IMR-90 (cell line): Measurements from ENCODE around the gene SCAANT1. TPM values are rescaled to one million over a fixed set of nuclear protein-coding genes. Genes with fewer than 3 reads are reported as not detected.

Source experiments
- ATAC-seq: fragments of 200-7000 bp; cut with Tn5 transposase; 2 replicates; pipeline ENCODE4 v1.9.1; 2020; ENCODE audit warnings: low read depth, mild to moderate bottlenecking, moderate library complexity
- BruUV-seq: library from RNA; stranded (reverse); fragments of 400-500 nt; replicated peaks from 2 replicates; lab custom pipeline; 2021; lab: Mats Ljungman, UMichigan
- CTCF ChIA-PET: fragments of 300-600 bp; formaldehyde crosslinking; extraction: SDS; loops from one replicate; lab custom pipeline; 2021; ENCODE audit warnings: antibody characterized with exemption; lab: Yijun Ruan, JAX
- POLR2A ChIA-PET: fragments of 300-600 bp; sonication (Branson Sonifier 250); formaldehyde crosslinking; loops from one replicate; lab custom pipeline; 2022; ENCODE audit warnings: antibody characterized with exemption; ENCODE audit not compliant: unreplicated experiment; lab: Charles Lee
- DNase-seq: peaks from one replicate; pipeline ENCODE4 v3.0.0; 2013
- H2AFZ ChIP-seq: replicated peaks from 2 replicates; pipeline ENCODE3; 2013; ENCODE audit warnings: low read length, mild to moderate bottlenecking; ENCODE audit not compliant: poor library complexity
- H2AK5ac ChIP-seq: 2 replicates; pipeline ENCODE4 v1.6.1; 2013; ENCODE audit warnings: low read depth, low read length, inconsistent platforms
- H2AK9ac ChIP-seq: replicated peaks from 2 replicates; pipeline ENCODE3; 2013; ENCODE audit warnings: mild to moderate bottlenecking, low read depth, low read length, moderate library complexity; ENCODE audit not compliant: poor library complexity
- H2BK120ac ChIP-seq: 2 replicates; pipeline ENCODE4 v1.6.1; 2013; ENCODE audit warnings: low read depth, low read length, inconsistent platforms
- H2BK15ac ChIP-seq: 3 replicates; pipeline ENCODE4 v1.6.1; 2013; ENCODE audit warnings: low read depth, low read length, inconsistent platforms
- H2BK20ac ChIP-seq: 2 replicates; pipeline ENCODE4 v1.6.1; 2013; ENCODE audit warnings: low read depth, mild to moderate bottlenecking, inconsistent platforms, low read length, moderate library complexity
- H2BK5ac ChIP-seq: 2 replicates; pipeline ENCODE4 v1.6.1; 2013; ENCODE audit warnings: mild to moderate bottlenecking, low read depth, low read length, inconsistent platforms; ENCODE audit not compliant: poor library complexity, severe bottlenecking
- H3K14ac ChIP-seq: replicated peaks from 2 replicates; pipeline ENCODE4 v1.6.1; 2013; ENCODE audit warnings: low read depth, low read length, inconsistent platforms
- H3K18ac ChIP-seq: 2 replicates; pipeline ENCODE4 v1.6.1; 2013; ENCODE audit warnings: low read depth, low read length, control low read depth
- H3K23ac ChIP-seq: 2 replicates; pipeline ENCODE4 v1.6.1; 2013; ENCODE audit warnings: low read depth, low read length, inconsistent platforms
- H3K27ac ChIP-seq: 2 replicates; pipeline ENCODE4 v1.5.1; 2013; ENCODE audit warnings: mild to moderate bottlenecking, control low read depth, low read length; ENCODE audit not compliant: insufficient read depth
- H3K27me3 ChIP-seq: 2 replicates; pipeline ENCODE4 v1.6.1; 2013; ENCODE audit warnings: low read length; ENCODE audit not compliant: control insufficient read depth, insufficient read depth
- H3K36me3 ChIP-seq: 2 replicates; pipeline ENCODE4 v1.6.1; 2013; ENCODE audit warnings: low read length, mixed read lengths; ENCODE audit not compliant: control insufficient read depth, insufficient read depth
- H3K4ac ChIP-seq: 2 replicates; pipeline ENCODE4 v1.6.1; 2013; ENCODE audit warnings: low read depth, low read length, inconsistent platforms
- H3K4me1 ChIP-seq: 2 replicates; pipeline ENCODE4 v1.6.1; 2013; ENCODE audit warnings: low read length, mixed read lengths; ENCODE audit not compliant: control insufficient read depth, insufficient read depth
- H3K4me2 ChIP-seq: 2 replicates; pipeline ENCODE4 v1.6.1; 2013; ENCODE audit warnings: low read depth, mild to moderate bottlenecking, control low read depth, low read length, moderate library complexity
- H3K4me3 ChIP-seq: 2 replicates; pipeline ENCODE4 v1.5.1; 2013; ENCODE audit warnings: low read depth, mild to moderate bottlenecking, control low read depth, low read length, moderate library complexity; ENCODE audit not compliant: insufficient read depth
- H3K56ac ChIP-seq: 2 replicates; pipeline ENCODE4 v1.6.1; 2013; ENCODE audit warnings: low read length, inconsistent platforms; ENCODE audit not compliant: insufficient read depth; ENCODE audit errors: extremely low read depth
- H3K79me1 ChIP-seq, 2 experiments: 2 replicates each; pipeline ENCODE4 v1.6.1; 2013; ENCODE audit warnings: low read length in 2 of 2, inconsistent platforms in 1 of 2, low read depth in 1 of 2
- H3K9ac ChIP-seq: 2 replicates; pipeline ENCODE4 v1.6.1; 2013; ENCODE audit warnings: low read depth, low read length, control low read depth
- H3K9me1 ChIP-seq: 2 replicates; pipeline ENCODE4 v1.6.1; 2013; ENCODE audit warnings: low read length, inconsistent platforms; ENCODE audit not compliant: insufficient read depth
- H3K9me3 ChIP-seq: 2 replicates; pipeline ENCODE4 v1.6.1; 2013; ENCODE audit warnings: low read length; ENCODE audit not compliant: control insufficient read depth, insufficient read depth
- H4K20me1 ChIP-seq: 2 replicates; pipeline ENCODE4 v1.6.1; 2013; ENCODE audit warnings: low read length, inconsistent platforms; ENCODE audit not compliant: insufficient read depth
- H4K5ac ChIP-seq: 2 replicates; pipeline ENCODE4 v1.6.1; 2013; ENCODE audit warnings: mild to moderate bottlenecking, low read depth, low read length, control low read depth
- H4K8ac ChIP-seq, 2 experiments: 2 replicates each; pipeline ENCODE4 v1.6.1; 2013; ENCODE audit warnings: low read depth in 2 of 2, low read length in 2 of 2, control low read depth in 1 of 2, inconsistent platforms in 1 of 2
- H4K91ac ChIP-seq: 2 replicates; pipeline ENCODE4 v1.6.1; 2013; ENCODE audit warnings: low read depth, low read length, inconsistent platforms; ENCODE audit not compliant: insufficient read depth
- CEBPB ChIP-seq: IDR thresholded peaks from 2 replicates; pipeline ENCODE4 v1.6.1; 2012; ENCODE audit warnings: low read depth, low read length, improper control_type of control experiment
- MAFK ChIP-seq: IDR thresholded peaks from 2 replicates; pipeline ENCODE4 v1.6.1; 2012; ENCODE audit warnings: low read depth, low read length, improper control_type of control experiment
- RFX5 ChIP-seq: IDR thresholded peaks from 2 replicates; pipeline ENCODE4 v1.8.0; 2012; ENCODE audit warnings: low read depth, mild to moderate bottlenecking, low read length, moderate library complexity
- WGBS, 2 experiments: methylation state at CpG; one replicate each; pipeline versions ENCODE4 v1.1.5 to v1.1.7; 2013; ENCODE audit warnings: missing lambda C conversion rate in 2 of 2; ENCODE audit not compliant: insufficient read length in 1 of 2; ENCODE audit errors: extremely low coverage in 2 of 2; 5-methylcytosine and 5-hydroxymethylcytosine counted together
- dilution Hi-C: fragments of 300-500 bp; cut with HindIII; formaldehyde crosslinking; loops from one replicate; pipeline ENCODE4 v1.14.3; 2018; ENCODE audit warnings: low sequenced_read_pairs; ENCODE audit not compliant: unreplicated experiment
- in situ Hi-C: fragments of 300-500 bp; cut with MboI; formaldehyde crosslinking; loops from 3 replicates; pipeline ENCODE4 v1.14.3; 2019; ENCODE audit warnings: low sequenced_read_pairs, inconsistent platforms, mixed read lengths
- intact Hi-C: fragments of 100-400 bp; cut with micrococcal nuclease; formaldehyde crosslinking; loops from 2 replicates; pipeline ENCODE4 v1.10.0; 2022
- polyA plus RNA-seq, 3 experiments: library from polyadenylated mRNA; depleted of rRNA; stranded (reverse); fragments of >200 nt; gene quantifications; 2 replicates each; pipeline ENCODE4 v1.2.3, GENCODE V29; 2012; ENCODE audit warnings: low replicate concordance in 1 of 3
- total RNA-seq: library from RNA; depleted of rRNA; stranded (reverse); fragments of >200 nt; gene quantifications from 2 replicates; pipeline ENCODE4 v1.2.3, GENCODE V29; 2012
- TF ChIP-seq, protein P1 (sequence below): fragments of 150-350 bp; IDR thresholded peaks from 2 replicates; pipeline ENCODE4 v1.6.1; 2017; ENCODE audit warnings: mild to moderate bottlenecking, antibody characterized with exemption, low read length, low read depth

The SCAANT1 gene
- total and polyA plus RNA-seq, 2 of the 4 experiments (the other 2 are of a cell fraction), result not detected

DNA sequence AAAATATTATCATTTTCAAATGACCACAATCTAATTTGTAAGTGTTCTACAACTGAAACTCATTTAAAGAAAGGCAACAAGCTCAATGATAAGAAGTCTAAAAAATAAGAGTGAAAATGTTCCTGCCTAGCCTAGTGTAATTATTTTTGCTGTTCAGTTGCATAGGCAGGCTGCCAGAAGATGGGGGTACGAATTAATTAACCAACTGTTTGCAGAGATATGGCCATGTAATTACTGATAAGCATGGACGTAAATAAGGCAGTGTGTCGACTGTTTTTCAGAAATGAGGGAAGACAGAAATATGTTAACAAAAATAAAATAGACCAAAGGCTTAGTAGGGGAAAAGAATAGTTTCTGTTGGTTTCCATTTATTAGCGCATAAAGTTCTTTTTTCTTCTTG lies 24.7 kb upstream of the SCAANT1 start:
- ChIA-PET CTCF (no interaction called here), POLR2A (no interaction called here)
- no peak overlapping the region for H2BK20ac ChIP-seq
- no peak overlapping the region for H4K91ac ChIP-seq
- no peak overlapping the region for H2AFZ ChIP-seq
- no peak for ATAC-seq
- H4K20me1 ChIP-seq, result peaks cover 74% of the 10 kb centered on the region
- no peak overlapping the region for H3K18ac ChIP-seq
- H3K4ac ChIP-seq, result no peak overlapping the region
- TF ChIP-seq, protein P1, sequence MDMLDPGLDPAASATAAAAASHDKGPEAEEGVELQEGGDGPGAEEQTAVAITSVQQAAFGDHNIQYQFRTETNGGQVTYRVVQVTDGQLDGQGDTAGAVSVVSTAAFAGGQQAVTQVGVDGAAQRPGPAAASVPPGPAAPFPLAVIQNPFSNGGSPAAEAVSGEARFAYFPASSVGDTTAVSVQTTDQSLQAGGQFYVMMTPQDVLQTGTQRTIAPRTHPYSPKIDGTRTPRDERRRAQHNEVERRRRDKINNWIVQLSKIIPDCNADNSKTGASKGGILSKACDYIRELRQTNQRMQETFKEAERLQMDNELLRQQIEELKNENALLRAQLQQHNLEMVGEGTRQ, result no peak
- TF ChIP-seq CEBPB (no peak), RFX5 (no peak), MAFK (no peak)
- 80% methylated on average over 1 of the region's 4 CpGs; no CpG with 5 or more reads in 1 of the 2 experiments for WGBS, 2 experiments
- H4K8ac ChIP-seq, result no peak overlapping the region
- no peak overlapping the region for H2BK5ac ChIP-seq
- H3K9me1 ChIP-seq, result peaks cover 27% of the 10 kb centered on the region
- H3K4me1 ChIP-seq, result peaks cover 11% of the 10 kb centered on the region
- H3K9ac ChIP-seq, result no peak overlapping the region
- no peak overlapping the region for H3K4me3 ChIP-seq
- no peak overlapping the region for H2BK120ac ChIP-seq
- in situ Hi-C loops, result no loop called here
- dilution Hi-C loops, result no loop called here
- H3K14ac ChIP-seq, result no peak overlapping the region
- H2BK15ac ChIP-seq, result no peak overlapping the region
- H2AK9ac ChIP-seq, result no peak overlapping the region
- intact Hi-C loops, result no loop called here
- H3K4me2 ChIP-seq, result no peak overlapping the region
- no peaks in the 10 kb centered on the region for H3K27me3 ChIP-seq
- H3K23ac ChIP-seq, result no peak overlapping the region
- no peak overlapping the region for H4K5ac ChIP-seq
- no peak overlapping the region for H2AK5ac ChIP-seq
- peaks cover 3% of the 10 kb centered on the region for H3K9me3 ChIP-seq
- no TSS peak for BruUV-seq
- DNase-seq, result no peak
- H3K27ac ChIP-seq, result no peak overlapping the region
- H3K36me3 ChIP-seq, result 0 out of 2 replicates have a peak, but pooled peaks cover 1% of the 10 kb centered on the region
- H3K56ac ChIP-seq, result no peak overlapping the region
- peaks cover 49 to 87% of the 10 kb centered on the region in 2 experiments for H3K79me1 ChIP-seq
